Renal cortex interstitium (tissue), 11 donors: ENCODE results near the gene DDX27. TPM values are rescaled to one million over a fixed set of nuclear protein-coding genes. Genes with fewer than 3 reads are reported as not detected.

Source experiments
- DNase-seq, 11 donors: peaks; one replicate each; pipeline ENCODE4 v3.0.0-alpha.2; 2013; ENCODE audit warnings: low read depth in 9 of 11, low spot score in 4 of 11; ENCODE audit errors: extremely low read depth in 1 of 11
- polyA plus RNA-seq, 3 donors: library from polyadenylated mRNA; unstranded; fragments of 120-200 nt; gene quantifications; one replicate each; pipeline ENCODE4 v1.2.1, GENCODE V29; 2013; ENCODE audit not compliant: insufficient read length in 3 of 3

Gene DDX27
- polyA plus RNA-seq, 3 donors = 47.1 to 52.0 (median 48.4) TPM

DNA sequence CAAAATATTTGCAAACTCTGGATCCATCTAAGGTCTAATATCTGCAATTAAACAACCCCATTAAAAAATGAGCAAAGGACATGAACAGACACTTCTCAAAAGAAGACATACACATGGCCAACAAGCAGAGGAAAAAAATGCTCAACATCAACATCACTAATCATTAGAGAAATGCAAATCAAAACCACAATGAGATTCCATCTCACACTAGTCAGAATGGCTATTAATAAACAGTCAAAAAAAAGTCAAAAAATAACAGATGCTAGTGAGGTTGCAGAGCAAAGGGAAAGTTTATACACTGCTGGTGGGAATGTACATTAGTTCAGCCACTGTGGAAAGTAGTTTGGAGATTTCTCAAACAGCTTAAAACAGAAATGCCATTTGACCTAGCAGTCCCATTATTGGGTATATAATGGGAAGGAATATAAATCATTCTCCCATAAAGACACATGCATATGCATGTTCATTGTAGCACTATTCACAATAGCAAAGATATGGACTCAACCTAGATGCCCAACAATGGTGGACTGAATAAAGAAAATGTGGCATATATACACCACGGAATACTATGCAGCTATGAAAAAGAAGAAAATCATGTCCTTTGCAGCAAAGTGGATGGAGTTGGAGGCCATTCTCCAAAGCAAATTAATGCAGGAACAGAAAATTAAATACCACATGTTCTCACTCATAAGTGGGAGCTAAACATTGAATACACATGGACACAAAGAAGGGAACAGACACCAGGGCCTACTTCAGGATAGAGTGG, 49.6 kb downstream of the DDX27 start:
- DNase-seq = no peak

GRCh38 chr20:49270177-49270576, 51.0 kb downstream of the DDX27 start:
- DNase-seq = no peak

GRCh38 chr20:49270736-49271135, 51.5 kb downstream of the DDX27 start:
- DNase-seq = no peak

DNA sequence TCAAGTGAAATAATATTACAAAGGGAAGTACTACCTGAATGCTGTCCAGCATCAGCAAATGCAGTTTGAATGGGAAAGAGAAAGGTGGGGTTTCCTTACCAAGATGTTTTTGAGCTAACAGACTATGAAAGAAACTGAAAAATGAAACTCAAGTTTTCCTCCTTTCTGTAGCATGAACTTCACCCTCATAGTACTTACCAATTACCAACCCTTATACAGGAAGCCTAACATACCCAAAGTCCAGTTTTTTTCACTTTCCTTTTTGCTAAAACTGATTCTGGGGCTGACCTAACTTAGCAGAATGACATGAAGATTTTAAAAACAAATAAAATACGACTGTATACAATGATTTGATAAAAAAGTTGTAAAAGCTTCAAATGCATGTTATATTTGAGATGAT, 53.4 kb downstream of the DDX27 start:
- DNase-seq = no peak

GRCh38 chr20:49273696-49274277, 54.6 kb downstream of the DDX27 start:
- DNase-seq = no peak

- DNase-seq = no peak
These were observed 56.0 kb downstream of the DDX27 start for GRCh38 chr20:49275216-49275615.

DNA sequence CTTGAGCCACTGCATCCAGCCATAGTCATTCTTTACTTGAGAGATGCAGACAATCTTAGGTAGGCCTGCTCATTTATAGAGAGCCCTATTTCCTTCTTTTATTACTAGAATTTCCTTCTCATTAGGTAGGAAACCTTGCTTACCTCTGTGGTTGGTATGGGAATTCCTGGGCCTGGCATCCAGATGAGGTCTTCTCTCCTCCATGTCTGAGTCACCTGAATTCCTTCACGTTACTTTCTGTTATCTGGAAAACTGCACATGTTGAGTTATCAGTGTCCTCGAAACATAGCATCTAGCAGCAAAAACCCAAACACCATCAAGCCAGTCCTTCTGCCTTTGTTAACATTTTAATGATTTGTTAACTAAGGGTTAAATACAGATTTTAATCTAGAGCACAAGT, 56.4 kb downstream of the DDX27 start:
- no peak for DNase-seq

DNA sequence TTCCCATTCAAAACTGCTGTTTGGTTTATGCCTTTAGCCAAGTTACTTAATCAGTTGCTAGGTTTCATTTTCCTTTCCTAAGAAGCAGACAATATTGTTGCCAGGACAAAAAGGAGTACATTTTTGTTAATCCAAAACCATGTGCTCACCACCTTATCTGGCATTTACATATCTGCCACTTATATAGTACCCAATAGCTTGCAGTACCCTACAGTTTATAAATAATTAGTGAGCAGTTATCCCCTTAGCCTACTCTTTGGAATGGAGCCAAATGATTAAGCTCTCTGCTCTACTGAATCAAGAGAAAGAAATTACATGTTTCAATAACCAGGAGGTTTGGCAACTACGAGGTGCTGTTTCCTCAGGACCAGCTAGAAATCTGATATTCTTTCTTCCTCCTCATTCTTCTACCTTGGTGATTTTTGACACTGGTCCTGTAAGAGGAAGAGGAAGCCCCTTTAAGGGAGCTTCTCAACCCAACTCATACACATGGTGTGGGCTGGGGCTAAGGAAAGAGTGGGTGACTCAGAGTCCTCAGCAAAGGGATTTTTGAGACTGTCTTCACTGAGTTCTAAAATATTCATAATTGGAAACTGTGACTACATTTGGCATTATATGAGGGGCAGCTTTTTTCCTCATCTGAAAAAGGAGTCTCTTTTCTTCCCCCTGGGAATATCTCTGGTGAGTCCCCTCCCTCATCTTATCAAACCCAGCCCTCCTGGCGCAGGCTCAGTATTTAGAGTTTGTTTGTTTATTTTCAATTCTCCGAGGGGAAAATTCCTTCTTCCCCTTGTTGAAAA, 57.1 kb downstream of the DDX27 start:
- DNase-seq = peak in 4 of 11 donors; percentile 15 to 48 (median 42)

DNA sequence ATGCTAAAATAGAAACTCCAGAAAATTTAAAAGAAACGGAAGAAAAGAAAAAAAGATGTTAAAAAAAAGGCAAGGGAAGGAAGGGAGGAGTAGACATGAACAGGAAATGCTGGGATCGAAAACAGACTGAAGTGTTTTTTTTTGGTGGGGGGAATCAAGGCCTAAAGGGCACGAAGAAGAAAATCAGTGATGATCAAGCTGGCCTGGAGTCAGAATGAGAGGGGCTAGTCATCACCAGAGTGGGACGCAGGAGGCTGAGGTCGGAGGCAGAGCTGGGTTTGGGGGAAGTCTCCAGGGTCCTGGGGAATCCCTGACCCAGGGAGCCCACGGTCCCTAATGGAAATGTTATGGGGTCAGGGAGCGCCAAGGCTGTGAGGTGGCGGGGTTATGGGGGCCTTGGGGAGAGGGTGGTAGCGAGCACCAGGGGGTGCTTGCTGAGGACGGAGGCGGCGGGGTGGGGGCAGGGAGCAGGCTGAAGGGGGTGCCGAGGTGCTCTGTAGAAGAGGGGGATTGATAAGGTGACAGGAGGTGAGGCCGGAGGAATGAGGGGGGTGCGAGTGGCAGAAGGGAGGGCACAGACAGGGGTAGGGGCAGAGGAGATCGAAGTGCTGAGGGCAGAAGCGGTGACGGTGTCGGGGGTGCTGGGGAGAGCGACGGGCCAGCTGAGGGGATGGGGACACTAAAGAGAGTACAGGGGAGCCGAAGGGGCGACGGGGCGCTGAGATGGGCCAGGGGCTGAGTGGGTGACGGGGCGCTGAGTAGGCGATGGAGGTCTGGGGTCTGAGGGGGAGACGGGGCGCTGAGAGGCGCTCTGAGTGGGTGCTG, 58.0 kb downstream of the DDX27 start:
- DNase-seq = peak in 1 of 11 donors; percentile 12

- no peak for DNase-seq
These were observed 58.5 kb downstream of the DDX27 start for GRCh38 chr20:49277786-49278035.

GRCh38 chr20:49278036-49278817, 59.0 kb downstream of the DDX27 start, which contains the start of gene ZNFX1:
Gene ZNFX1, minus strand, starts transcription at chr20:49278057. Its CDS starts 2,218 bp downstream, at chr20:49275839.
- peak; percentile 94 to 99 (median 97) for DNase-seq

DNA sequence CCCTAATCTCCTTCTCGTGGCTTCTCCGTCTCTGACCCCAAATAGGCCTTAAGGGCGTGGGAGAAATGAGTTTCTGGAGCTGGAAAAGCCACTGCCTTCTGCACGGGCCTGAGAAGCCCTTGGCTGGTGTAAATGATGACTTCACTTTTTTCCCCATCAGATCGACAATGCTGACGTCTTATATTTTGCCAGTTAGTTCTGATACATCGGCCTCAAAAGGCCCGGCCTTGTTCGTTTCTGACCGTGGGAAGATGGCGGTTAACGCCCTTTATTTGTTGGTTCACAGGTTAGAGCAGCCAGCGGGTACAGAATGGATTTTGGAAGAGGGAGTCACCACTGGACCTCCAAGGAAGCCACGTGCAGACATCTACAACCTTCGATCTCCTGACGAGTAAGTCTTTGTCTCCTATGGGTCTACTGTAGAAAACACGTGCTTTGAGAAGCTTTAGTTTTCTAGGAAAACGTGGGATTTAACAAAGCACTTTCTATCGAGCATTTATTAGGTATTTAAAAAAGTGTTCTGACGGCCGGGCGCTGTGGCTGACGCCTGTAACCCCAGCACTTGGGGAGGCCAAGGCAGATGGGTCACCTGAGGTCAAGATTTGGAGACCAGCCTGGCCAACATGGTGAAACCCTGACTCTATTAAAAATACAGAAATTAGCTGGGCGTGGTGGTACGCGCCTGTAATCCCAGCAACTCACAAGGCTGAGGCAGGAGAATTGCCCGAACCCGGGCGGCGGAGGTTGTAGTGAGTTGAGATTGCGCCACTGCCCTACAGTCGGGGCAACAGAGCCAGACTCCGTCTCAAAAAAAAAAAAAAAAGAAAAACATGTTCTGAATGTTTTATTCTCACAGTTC, 59.8 kb downstream of the DDX27 start:
- no peak for DNase-seq

DNA sequence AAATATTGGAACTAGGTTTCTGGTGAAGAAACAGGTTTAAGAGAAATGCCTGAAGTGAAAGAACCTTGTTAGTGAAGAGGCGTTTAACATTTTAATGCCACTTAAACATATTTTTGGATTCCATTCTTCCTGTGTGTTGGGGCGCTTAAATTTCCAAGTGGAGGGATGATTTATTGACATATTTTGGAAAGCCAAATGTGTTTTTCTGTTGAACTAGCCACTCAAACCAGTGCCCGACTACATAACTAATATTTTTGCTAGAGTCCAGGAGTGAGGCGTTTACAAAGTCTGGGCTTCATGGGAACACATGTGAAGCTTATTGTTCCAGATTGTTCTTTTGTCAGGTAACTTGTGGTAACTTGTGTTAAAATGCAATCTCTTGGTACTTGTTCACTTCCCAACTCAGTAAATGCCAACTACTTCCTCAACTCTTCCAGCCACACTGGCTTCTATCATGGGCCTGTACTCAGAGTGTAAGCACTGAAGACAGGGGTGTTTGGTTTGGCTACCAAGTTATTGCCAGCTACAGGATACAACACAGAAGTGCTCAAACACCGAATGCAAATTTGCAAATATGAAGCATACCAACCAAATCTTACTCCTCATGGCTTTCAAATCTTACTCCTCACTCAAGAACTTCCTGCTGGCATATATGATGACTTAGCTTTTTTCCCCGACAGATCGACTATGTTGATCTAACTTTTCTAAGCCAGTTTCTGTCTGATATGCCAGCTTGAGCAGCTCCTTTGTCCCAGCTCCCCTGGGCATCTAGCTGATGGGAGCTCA, 60.7 kb downstream of the DDX27 start:
- DNase-seq = no peak

GRCh38 chr20:49280463-49281058, 61.3 kb downstream of the DDX27 start:
- no peak for DNase-seq

- no peak for DNase-seq
These were observed 62.1 kb downstream of the DDX27 start for GRCh38 chr20:49281059-49281912.
